Testis (tissue), 3 donors: ENCODE measurements around the gene ANKS6. TPM values are rescaled to one million over a fixed set of nuclear protein-coding genes. Genes with fewer than 3 reads are reported as not detected.

Source experiments
- DNase-seq: peaks from one replicate; pipeline ENCODE4 v3.0.0-alpha.2; 2019
- H3K27ac ChIP-seq, 2 donors: fragments of 200-600 bp; sonication (generic); one replicate each; pipeline ENCODE4 v1.5.1; 2019
- H3K27me3 ChIP-seq: fragments of 200-600 bp; sonication (generic); one replicate; pipeline ENCODE4 v1.5.1; 2019
- H3K36me3 ChIP-seq: fragments of 200-600 bp; sonication (generic); one replicate; pipeline ENCODE4 v1.5.1; 2017; ENCODE audit warnings: low read depth; ENCODE audit errors: missing control alignments
- H3K4me1 ChIP-seq: fragments of 200-600 bp; sonication (generic); one replicate; pipeline ENCODE4 v1.5.1; 2019
- H3K4me3 ChIP-seq, 2 donors: fragments of 200-600 bp; sonication (generic); one replicate each; pipeline ENCODE4 v1.5.1; 2017 to 2019
- H3K9me3 ChIP-seq: fragments of 200-600 bp; sonication (generic); one replicate; pipeline ENCODE4 v1.5.1; 2017
- CTCF ChIP-seq, 3 experiments: fragments of 450-650 bp in 2 of 3; fragments of 200-600 bp in 1 of 3; sonication (generic) in 1 of 3; IDR thresholded peaks; one replicate each; pipeline ENCODE4 v1.5.1; 2016 to 2019; ENCODE audit warnings: antibody characterized with exemption in 3 of 3, mild to moderate bottlenecking in 2 of 3, moderate library complexity in 1 of 3
- POLR2A ChIP-seq: fragments of 450-650 bp; IDR thresholded peaks from one replicate; pipeline ENCODE4 v1.6.1; 2017; ENCODE audit warnings: antibody characterized with exemption, mild to moderate bottlenecking, moderate library complexity
- WGBS, 2 donors: methylation state at CpG; one replicate each; pipeline ENCODE4 v1.1.5; 2018; 5-methylcytosine and 5-hydroxymethylcytosine counted together
- intact Hi-C: fragments of 100-400 bp; cut with DNase I; formaldehyde crosslinking; loops from one replicate; pipeline ENCODE4 v1.15.1; 2023; ENCODE audit warnings: low total_unique reads
- polyA plus RNA-seq: library from polyadenylated mRNA; stranded (reverse); fragments of 350-450 nt; fragmentation: Illumina TruSeq; extraction: RNeasy Lipid Tissue Mini Kit (QIAGEN cat#74804); gene quantifications from one replicate; pipeline ENCODE4 v1.2.3, GENCODE V29; 2014; ENCODE audit warnings: low read depth, low replicate concordance; ENCODE audit not compliant: insufficient read depth
- total RNA-seq, 2 donors: library from RNA; depleted of rRNA; stranded (reverse); fragments of >200 nt; gene quantifications; one replicate each; pipeline ENCODE4 v1.2.3, GENCODE V29; 2016

ANKS6 gene
- total and polyA plus RNA-seq, 3 donors from 2014 or later, result 12.8 to 33.6 (median 24.2) TPM

GRCh38 chr9:98784831-98785806 is 11.2 kb downstream of the ANKS6 start:
- intact Hi-C loops, result no loop called here
- no peak overlapping the region for H3K27ac ChIP-seq
- peak; percentile 6 for DNase-seq

GRCh38 chr9:98783518-98784226 is 12.7 kb downstream of the ANKS6 start:
- H3K27ac ChIP-seq, result no peak overlapping the region
- no peak for TF ChIP-seq POLR2A
- H3K36me3 ChIP-seq, result no peaks in the 10 kb centered on the region
- H3K9me3 ChIP-seq, result no peaks in the 10 kb centered on the region
- intact Hi-C loops, result no loop called here
- no peaks in the 10 kb centered on the region for H3K27me3 ChIP-seq
- 92 to 97% methylated on average over 11 to 12 of the region's 16 CpGs for WGBS, 2 donors
- no peak overlapping the region for H3K4me3 ChIP-seq
- DNase-seq, result peak; percentile 3
- H3K4me1 ChIP-seq, result no peaks in the 10 kb centered on the region

More at GRCh38 chr9:98784831-98785806, 11.2 kb downstream of the ANKS6 start:
- 75 to 77% methylated on average over 10 to 11 of the region's 11 CpGs for WGBS, 2 donors
- no peaks in the 10 kb centered on the region for H3K4me1 ChIP-seq
- no peak overlapping the region for H3K4me3 ChIP-seq
- no peaks in the 10 kb centered on the region for H3K36me3 ChIP-seq
- no peaks in the 10 kb centered on the region for H3K9me3 ChIP-seq
- TF ChIP-seq POLR2A (no peak), CTCF (IDR thresholded peaks at IDR 0.05) (no peak)
- no peaks in the 10 kb centered on the region for H3K27me3 ChIP-seq

GRCh38 chr9:98781588-98782383 is 14.6 kb downstream of the ANKS6 start:
- Histone ChIP-seq H3K9me3 (no peaks in the 10 kb centered on the region), H3K27me3 (no peaks in the 10 kb centered on the region), H3K27ac (no peak overlapping the region), H3K4me1 (no peaks in the 10 kb centered on the region), H3K36me3 (no peaks in the 10 kb centered on the region), H3K4me3 (no peak overlapping the region)
- DNase-seq, result no peak
- 89 to 90% methylated on average over 10 to 11 of the region's 11 CpGs for WGBS, 2 donors
- intact Hi-C loops, result no loop called here
- TF ChIP-seq CTCF (IDR thresholded peaks at IDR 0.05) (no peak), POLR2A (no peak)

GRCh38 chr9:98780059-98780749 is 16.2 kb downstream of the ANKS6 start:
- 92 to 97% methylated on average over 11 of the region's 11 CpGs for WGBS, 2 donors
- Histone ChIP-seq H3K27me3 (no peaks in the 10 kb centered on the region), H3K9me3 (no peaks in the 10 kb centered on the region), H3K36me3 (no peaks in the 10 kb centered on the region), H3K4me3 (no peak overlapping the region), H3K27ac (no peak overlapping the region), H3K4me1 (no peaks in the 10 kb centered on the region)
- DNase-seq, result no peak
- intact Hi-C loops, result no loop called here
- TF ChIP-seq POLR2A (no peak), CTCF (IDR thresholded peaks at IDR 0.05) (no peak)
